Mesothelial cell of epicardium (in vitro differentiated cells): ENCODE results near the gene THADA. TPM values are rescaled to one million over a fixed set of nuclear protein-coding genes. Genes with fewer than 3 reads are reported as not detected.

Experiments
- DNase-seq, 2 experiments: peaks; one replicate each; pipeline ENCODE4 v3.0.0; 2021; ENCODE audit warnings: low spot score in 2 of 2; ENCODE audit not compliant: unreplicated experiment in 2 of 2
- H3K27ac Mint-ChIP-seq: 2 replicates; pipeline ENCODE4 v1.8.0; 2021; ENCODE audit warnings: mixed read lengths
- H3K27me3 Mint-ChIP-seq: 2 replicates; pipeline ENCODE4 v1.8.0; 2021; ENCODE audit warnings: low read depth, mixed read lengths
- H3K36me3 Mint-ChIP-seq: 2 replicates; pipeline ENCODE4 v1.8.0; 2021; ENCODE audit warnings: mixed read lengths
- H3K4me1 Mint-ChIP-seq: 2 replicates; pipeline ENCODE4 v1.8.0; 2021; ENCODE audit warnings: mixed read lengths
- H3K4me3 Mint-ChIP-seq: 2 replicates; pipeline ENCODE4 v1.8.0; 2021; ENCODE audit warnings: mild to moderate bottlenecking, moderate library complexity, mixed read lengths
- H3K9me3 Mint-ChIP-seq: 2 replicates; pipeline ENCODE4 v1.8.0; 2021; ENCODE audit warnings: mixed read lengths
- CTCF ChIP-seq: fragments of 200-600 bp; sonication (generic); IDR thresholded peaks from one replicate; pipeline ENCODE4 v1.5.0; 2021; ENCODE audit warnings: antibody characterized with exemption; ENCODE audit not compliant: unreplicated experiment
- total RNA-seq: library from RNA; stranded (reverse); gene quantifications from 3 replicates; pipeline ENCODE4 v1.2.1, GENCODE V29; 2021

The THADA gene
- total RNA-seq, 1 donor from 2014 or later = 33.6 TPM

DNA sequence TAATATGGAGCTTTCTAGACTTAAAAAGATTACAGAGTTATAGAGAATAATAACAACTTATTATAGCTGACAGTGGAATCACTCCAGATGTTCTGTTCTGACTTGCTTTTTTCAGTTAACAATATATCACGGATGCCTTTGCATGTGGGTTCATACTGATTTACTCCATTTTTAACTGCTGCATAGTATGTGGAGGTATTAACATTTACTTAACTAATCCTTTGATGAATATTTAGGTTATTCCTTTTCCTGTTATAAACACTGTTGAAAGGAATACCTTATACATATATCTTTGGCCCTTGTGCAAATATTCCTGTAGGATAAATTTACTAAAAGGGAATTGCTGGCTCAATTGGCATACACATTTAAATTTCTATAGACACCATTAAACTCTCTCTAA, 336.3 kb downstream of the THADA start:
- H3K27me3 Mint-ChIP-seq = no peaks in the 10 kb centered on the region
- TF ChIP-seq CTCF = no peak
- no peak overlapping the region for H3K4me3 Mint-ChIP-seq
- peaks cover 30% of the 10 kb centered on the region for H3K4me1 Mint-ChIP-seq
- H3K9me3 Mint-ChIP-seq = no peaks in the 10 kb centered on the region
- no peak overlapping the region for H3K27ac Mint-ChIP-seq
- H3K36me3 Mint-ChIP-seq = peaks cover 3% of the 10 kb centered on the region
- no peak for DNase-seq

DNA sequence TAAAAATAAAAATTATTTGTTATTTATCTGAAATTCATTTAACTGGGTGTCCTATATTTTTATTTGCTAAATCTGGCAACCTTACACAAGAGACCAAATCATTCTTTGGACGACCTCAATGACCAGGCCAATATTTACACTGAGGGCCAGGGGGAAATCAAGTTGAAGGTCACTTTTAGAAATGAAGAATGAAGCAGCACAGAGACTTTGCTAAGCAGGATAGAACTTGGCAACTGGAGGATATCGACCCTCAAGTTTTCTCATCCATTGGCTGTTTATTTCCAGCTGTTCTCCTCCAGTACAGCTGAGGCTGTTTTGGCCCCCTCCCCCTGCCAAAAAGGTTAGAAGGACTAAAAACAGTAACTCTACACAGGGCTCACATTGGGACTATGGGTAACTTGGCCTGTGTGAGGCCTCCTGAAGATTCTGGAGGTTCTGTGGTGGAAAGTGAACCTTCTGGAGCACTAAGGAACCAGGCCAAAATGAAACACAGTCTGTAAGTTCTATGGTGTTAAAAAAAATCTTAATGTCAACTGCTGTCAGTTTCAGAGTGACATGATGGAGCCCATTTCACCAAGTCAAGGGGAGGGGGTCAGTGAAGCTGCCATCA, 337.2 kb downstream of the THADA start:
- TF ChIP-seq CTCF = no peak
- H3K27ac Mint-ChIP-seq = no peak overlapping the region
- H3K36me3 Mint-ChIP-seq = peaks cover 3% of the 10 kb centered on the region
- peaks cover 28% of the 10 kb centered on the region for H3K4me1 Mint-ChIP-seq
- no peak for DNase-seq
- no peak overlapping the region for H3K4me3 Mint-ChIP-seq
- H3K9me3 Mint-ChIP-seq = no peaks in the 10 kb centered on the region
- H3K27me3 Mint-ChIP-seq = no peaks in the 10 kb centered on the region

GRCh38 chr2:43255296-43255910, 340.4 kb downstream of the THADA start:
- no peaks in the 10 kb centered on the region for H3K36me3 Mint-ChIP-seq
- no peaks in the 10 kb centered on the region for H3K27me3 Mint-ChIP-seq
- peaks cover 25% of the 10 kb centered on the region for H3K4me1 Mint-ChIP-seq
- TF ChIP-seq CTCF = no peak
- DNase-seq = no peak
- H3K27ac Mint-ChIP-seq = peak overlapping the region; percentile 91
- no peak overlapping the region for H3K4me3 Mint-ChIP-seq
- H3K9me3 Mint-ChIP-seq = no peaks in the 10 kb centered on the region

DNA sequence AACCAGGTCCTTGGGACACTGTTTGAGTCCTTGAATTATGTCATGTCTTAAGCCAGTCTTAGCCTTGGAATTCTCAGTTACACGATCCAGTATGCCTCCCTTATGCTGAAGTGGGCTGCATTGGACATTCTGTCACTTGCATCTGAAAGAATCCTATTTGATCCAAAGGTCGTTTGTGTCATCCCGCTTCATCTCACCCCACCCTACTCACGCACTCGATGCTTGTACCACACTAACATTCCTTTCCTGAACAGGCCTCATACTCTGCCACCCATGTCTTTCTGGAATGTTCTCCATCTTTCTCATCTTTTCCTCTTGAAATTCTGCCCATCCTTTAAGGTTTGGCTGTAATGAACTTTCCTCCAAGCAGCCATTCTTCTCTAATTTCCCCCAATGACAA, 341.5 kb downstream of the THADA start:
- peaks cover 23% of the 10 kb centered on the region for H3K4me1 Mint-ChIP-seq
- H3K9me3 Mint-ChIP-seq = no peaks in the 10 kb centered on the region
- H3K27me3 Mint-ChIP-seq = no peaks in the 10 kb centered on the region
- H3K4me3 Mint-ChIP-seq = no peak overlapping the region
- peaks cover 2% of the 10 kb centered on the region for H3K36me3 Mint-ChIP-seq
- peak overlapping the region; percentile 91 for H3K27ac Mint-ChIP-seq
- TF ChIP-seq CTCF = no peak
- no peak for DNase-seq

DNA sequence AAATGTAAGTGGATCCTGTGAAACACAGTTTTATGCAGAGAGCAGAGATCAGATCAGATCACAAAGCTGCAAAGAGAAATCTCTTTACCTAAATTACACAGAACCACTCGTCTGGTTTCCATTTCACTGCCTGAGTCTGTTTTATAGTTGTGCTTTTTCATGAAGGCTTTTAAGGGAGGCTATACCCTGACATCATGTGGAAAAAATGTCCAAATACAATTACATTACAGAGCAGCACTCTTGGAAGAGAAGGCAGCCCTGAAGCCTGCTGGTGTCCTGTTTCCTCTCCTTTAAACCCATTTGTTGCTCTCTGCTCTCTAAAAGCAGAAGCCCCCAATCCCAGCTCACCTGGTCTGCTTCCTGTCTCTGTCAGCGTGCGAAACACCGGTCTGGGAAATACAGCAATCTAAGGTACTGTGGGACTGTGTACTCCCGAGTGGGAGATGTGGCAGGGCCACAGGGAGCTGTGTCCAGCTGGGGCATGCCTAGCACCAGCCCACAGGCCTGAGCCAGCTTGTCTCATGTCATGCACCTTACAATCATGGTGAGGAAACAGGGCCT, 344.6 kb downstream of the THADA start:
- Mint-ChIP-seq H3K4me3 (no peak overlapping the region), H3K36me3 (peaks cover 4% of the 10 kb centered on the region), H3K9me3 (no peaks in the 10 kb centered on the region), H3K4me1 (peaks cover 21% of the 10 kb centered on the region), H3K27ac (no peak overlapping the region), H3K27me3 (no peaks in the 10 kb centered on the region)
- DNase-seq = peak in 1 of 2 experiments; percentile 50
- TF ChIP-seq CTCF = no peak
